ENCODE measurements around the gene YIPF1. TPM values are rescaled to one million over a fixed set of nuclear protein-coding genes. Genes with fewer than 3 reads are reported as not detected.
A peak's percentile ranks its signal among the peaks of the same experiment; 100 is the strongest.

The YIPF1 gene
- total and polyA plus RNA-seq, 10 of the 15 experiments (the other 5 are each of a cell fraction or from before 2014, with no cell fraction given), result 13.0 to 36.0 (median 20.3) TPM

- Histone ChIP-seq H3K4me3 (no peak overlapping the region), H3K9ac (ENCODE audit: control insufficient read depth, insufficient read depth, low read length) (no peak overlapping the region), H3K4me1 (ENCODE audit: control insufficient read depth, insufficient read depth, low read length) (peaks cover 5% of the 10 kb centered on the region; the same call in 1 of the 2 replicates), H4K20me1 (ENCODE audit: control insufficient read depth, insufficient read depth) (no peaks in the 10 kb centered on the region), H3K79me2 (ENCODE audit: control insufficient read depth, insufficient read depth, low read length) (peaks cover 5% of the 10 kb centered on the region), H3K27ac (ENCODE audit: control insufficient read depth, insufficient read depth) (no peak overlapping the region), H3K27me3 (replicated peaks in 1 of 2; ENCODE audit: control insufficient read depth in 2 of 2, insufficient read depth in 2 of 2, low read length in 1 of 2) (no peaks in the 10 kb centered on the region), H3K36me3 (ENCODE audit: control insufficient read depth in 2 of 2, insufficient read depth in 2 of 2, low read length in 1 of 2) (no peaks in the 10 kb centered on the region), H2AFZ (ENCODE audit: control insufficient read depth, low read depth, low read length) (no peak overlapping the region), H3K9me3 (replicated peaks; ENCODE audit: control insufficient read depth, insufficient read depth, low read length) (no peaks in the 10 kb centered on the region), H3K4me2 (ENCODE audit: control insufficient read depth, insufficient read depth) (no peak overlapping the region)
- no peak for TF ChIP-seq BCL3 (IDR thresholded peaks at IDR 0.05; ENCODE audit: borderline replicate concordance, insufficient read depth, low read depth, low read length, poor library complexity, severe bottlenecking)
- no peak for TF ChIP-seq TAF1 (IDR thresholded peaks at IDR 0.05; ENCODE audit: borderline replicate concordance, low read depth, low read length)
- TF ChIP-seq ZZZ3 (IDR thresholded peaks at IDR 0.05; ENCODE audit: control insufficient read depth, insufficient read length, low read depth), result no peak
- in situ Hi-C loops (cut with MboI) (loop anchor here (5.0 kb wide), 1 partner anchor 51 kb away; no protein-coding TSS in a partner anchor), intact Hi-C loops (cut with micrococcal nuclease; ENCODE audit: unreplicated experiment) (no loop called here)
- RAD21 ChIA-PET (ENCODE audit: unreplicated experiment), result no interaction called here
- DNase-seq (ENCODE audit: low read depth, low spot score), result no peak
- no TSS peak for BruUV-seq (replicated peaks)
- POLR2A ChIA-PET, result interaction anchor here (0.5 to 1.7 kb wide), 4 partner anchors 54 to 1315 kb away, joined by 3 to 9 read pairs (median 4); partner anchors contain the start of gene IFT25
- ATAC-seq, result no peak
- WGBS (ENCODE audit: insufficient coverage, insufficient replicate concordance, low lambda C conversion rate, missing lambda C conversion rate), result 95% methylated on average over 2 of the region's 2 CpGs
- SMC1A ChIA-PET (ENCODE audit: uncharacterized antibody, unreplicated experiment), result interaction anchor here (0.8 to 2.6 kb wide), 3 partner anchors 33 to 54 kb away, joined by 3 to 10 read pairs (median 3); partner anchors contain the start of genes IFT25 and LRRC42
- CTCF ChIA-PET, result interaction anchor here (0.7 to 4.6 kb wide), 2 partner anchors 12 to 68 kb away, joined by 3 to 33 read pairs; no protein-coding TSS in a partner anchor
- no peak for FAIRE-seq
These were observed 1.4 kb upstream of the YIPF1 start for GRCh38 chr1:53891018-53891417.

GRCh38 chr1:53890522-53890941 lies 935 bp upstream of the YIPF1 start:
- Histone ChIP-seq H3K4me3 (peak overlapping the region; percentile 80; the same call in 1 of the 2 replicates), H4K20me1 (ENCODE audit: control insufficient read depth, insufficient read depth) (no peaks in the 10 kb centered on the region), H3K9me3 (replicated peaks; ENCODE audit: control insufficient read depth, insufficient read depth, low read length) (no peaks in the 10 kb centered on the region), H3K79me2 (ENCODE audit: control insufficient read depth, insufficient read depth, low read length) (peaks cover 5% of the 10 kb centered on the region), H3K4me1 (ENCODE audit: control insufficient read depth, insufficient read depth, low read length) (peaks cover 5% of the 10 kb centered on the region; the same call in 1 of the 2 replicates), H2AFZ (ENCODE audit: control insufficient read depth, low read depth, low read length) (peak overlapping the region; percentile 91), H3K4me2 (ENCODE audit: control insufficient read depth, insufficient read depth) (peak overlapping the region; percentile 53), H3K27ac (ENCODE audit: control insufficient read depth, insufficient read depth) (peak overlapping the region; percentile 85), H3K36me3 (ENCODE audit: control insufficient read depth in 2 of 2, insufficient read depth in 2 of 2, low read length in 1 of 2) (no peaks in the 10 kb centered on the region), H3K9ac (ENCODE audit: control insufficient read depth, insufficient read depth, low read length) (peak overlapping the region; percentile 72; the same call in 1 of the 2 replicates), H3K27me3 (replicated peaks in 1 of 2; ENCODE audit: control insufficient read depth in 2 of 2, insufficient read depth in 2 of 2, low read length in 1 of 2) (no peaks in the 10 kb centered on the region)
- ChIA-PET RAD21 (ENCODE audit: unreplicated experiment) (interaction anchor here (1.5 to 1.6 kb wide), 3 partner anchors 9 to 55 kb away, joined by 3 to 14 read pairs (median 7); partner anchors contain the start of genes IFT25 and LRRC42), POLR2A (interaction anchor here (0.5 to 1.7 kb wide), 3 partner anchors 55 to 1315 kb away, joined by 3 to 9 read pairs (median 4); partner anchors contain the start of gene IFT25), CTCF (interaction anchor here (1.7 to 4.6 kb wide), 2 partner anchors 9 to 11 kb away, joined by 5 to 33 read pairs; no protein-coding TSS in a partner anchor), SMC1A (ENCODE audit: uncharacterized antibody, unreplicated experiment) (interaction anchor here (0.8 to 2.6 kb wide), 5 partner anchors 34 to 65 kb away, joined by 3 to 10 read pairs (median 3); partner anchors contain the start of genes IFT25 and LRRC42)
- no peak for FAIRE-seq
- 32% methylated on average over 7 of the region's 7 CpGs for WGBS (ENCODE audit: insufficient coverage, insufficient replicate concordance, low lambda C conversion rate, missing lambda C conversion rate)
- BruUV-seq (replicated peaks), result no TSS peak
- intact Hi-C loops (cut with micrococcal nuclease; ENCODE audit: unreplicated experiment) (no loop called here), in situ Hi-C loops (cut with MboI) (loop anchor here (5.0 kb wide), 1 partner anchor 52 kb away; no protein-coding TSS in a partner anchor)
- DNase-seq (ENCODE audit: low read depth, low spot score), result no peak
- no peak for ATAC-seq
- TF ChIP-seq NKRF (conservative IDR thresholded peaks at IDR 0.05) (no peak), POLR2AphosphoS2 (IDR thresholded peaks at IDR 0.05; ENCODE audit: low read depth, low read length) (no peak), KAT2A (conservative IDR thresholded peaks at IDR 0.05; ENCODE audit: control insufficient read depth, low read depth, low read length) (no peak), TCF12 (IDR thresholded peaks at IDR 0.05; ENCODE audit: low read depth, low read length) (no peak), CBX5 (IDR thresholded peaks at IDR 0.05; ENCODE audit: low read depth) (no peak), ZZZ3 (IDR thresholded peaks at IDR 0.05; ENCODE audit: control insufficient read depth, insufficient read length, low read depth) (no peak), MEF2B (IDR thresholded peaks at IDR 0.05; ENCODE audit: partially characterized antibody, poor library complexity, severe bottlenecking) (no peak)
